ENCODE results near the gene NKX2-8.
A peak's percentile ranks its signal among the peaks of the same experiment; 100 is the strongest.
"Not testable (repeated sequence)": the region's sequence is repeated elsewhere in the genome, so short reads cannot be mapped to it uniquely, and the experiment has no call there.

NKX2-8 gene

GRCh38 chr14:36579573-36580140 is 2.8 kb downstream of the NKX2-8 start:
- no peak for DNase-seq

GRCh38 chr14:36579001-36579555 is 3.3 kb downstream of the NKX2-8 start:
- DNase-seq, result no peak

GRCh38 chr14:36570065-36570464 is 12.3 kb downstream of the NKX2-8 start:
- no peak for DNase-seq

GRCh38 chr14:36556811-36557433 is 25.5 kb downstream of the NKX2-8 start:
- no peak for DNase-seq

GRCh38 chr14:36555998-36556743 is 26.2 kb downstream of the NKX2-8 start:
- DNase-seq, result no peak

GRCh38 chr14:36553656-36554260 is 28.7 kb downstream of the NKX2-8 start:
- DNase-seq, result peak; percentile 5

GRCh38 chr14:36550899-36551298 is 31.5 kb downstream of the NKX2-8 start:
- DNase-seq, result no peak

GRCh38 chr14:36544280-36544679 is 38.1 kb downstream of the NKX2-8 start:
- DNase-seq, result not testable (repeated sequence)

- DNase-seq, result no peak
These were observed 44.4 kb downstream of the NKX2-8 start for GRCh38 chr14:36538051-36538450.
